Caco-2 (cell line): ENCODE measurements around the gene DDX39A. TPM values are rescaled to one million over a fixed set of nuclear protein-coding genes. Genes with fewer than 3 reads are reported as not detected.

Source experiments
- BruUV-seq: library from RNA; stranded (reverse); fragments of 400-500 nt; replicated peaks from 2 replicates; lab custom pipeline; 2021; lab: Mats Ljungman, UMichigan
- CTCF ChIA-PET: fragments of 300-600 bp; sonication (Branson Sonifier 250); formaldehyde crosslinking; loops from one replicate; lab custom pipeline; 2022; ENCODE audit warnings: antibody characterized with exemption; lab: Charles Lee
- POLR2A ChIA-PET: fragments of 300-600 bp; sonication (Branson Sonifier 250); formaldehyde crosslinking; loops from one replicate; lab custom pipeline; 2022; ENCODE audit warnings: antibody characterized with exemption; lab: Charles Lee
- DNase-seq, 2 experiments: peaks; one replicate each; pipeline versions ENCODE4 v3.0.0 to v3.0.0-alpha.2; 2020 to 2022
- H3K27me3 ChIP-seq: replicated peaks from 2 replicates; pipeline ENCODE4 v1.6.0; 2011; ENCODE audit warnings: low read length; ENCODE audit not compliant: control insufficient read depth, insufficient read depth
- H3K36me3 ChIP-seq: 2 replicates; pipeline ENCODE4 v1.5.1; 2011; ENCODE audit warnings: low read length; ENCODE audit not compliant: control insufficient read depth, insufficient read depth
- H3K4me1 ChIP-seq: fragments of 250-450 bp; sonication (Bioruptor Pico); 2 replicates; pipeline ENCODE4 v1.5.1; 2020; ENCODE audit warnings: mild to moderate bottlenecking
- H3K4me3 ChIP-seq: 2 replicates; pipeline ENCODE4 v1.5.1; 2011; ENCODE audit warnings: low read depth, mild to moderate bottlenecking, control low read depth, low read length
- H3K9me3 ChIP-seq: fragments of 250-450 bp; sonication (Bioruptor Pico); 2 replicates; pipeline ENCODE4 v1.5.1; 2020; ENCODE audit warnings: mild to moderate bottlenecking, moderate library complexity
- H3K27ac Mint-ChIP-seq: one replicate; pipeline ENCODE4 v1.8.0; 2022; ENCODE audit warnings: mixed read lengths; ENCODE audit not compliant: unreplicated experiment
- H3K27me3 Mint-ChIP-seq: one replicate; pipeline ENCODE4 v1.8.0; 2022; ENCODE audit warnings: mixed read lengths; ENCODE audit not compliant: insufficient read depth, unreplicated experiment
- H3K36me3 Mint-ChIP-seq: one replicate; pipeline ENCODE4 v1.8.0; 2022; ENCODE audit warnings: mild to moderate bottlenecking, mixed read lengths; ENCODE audit not compliant: insufficient read depth, unreplicated experiment
- H3K4me1 Mint-ChIP-seq: one replicate; pipeline ENCODE4 v1.8.0; 2022; ENCODE audit warnings: low read depth, mixed read lengths; ENCODE audit not compliant: unreplicated experiment
- H3K4me3 Mint-ChIP-seq: one replicate; pipeline ENCODE4 v1.8.0; 2022; ENCODE audit warnings: mild to moderate bottlenecking, moderate library complexity, mixed read lengths; ENCODE audit not compliant: unreplicated experiment
- H3K9me3 Mint-ChIP-seq: one replicate; pipeline ENCODE4 v1.8.0; 2022; ENCODE audit warnings: mixed read lengths; ENCODE audit not compliant: unreplicated experiment
- CTCF ChIP-seq, 2 experiments: fragments of 200-600 bp in 1 of 2; IDR thresholded peaks; 1 replicate in 1 of 2; 2 replicates in 1 of 2; pipeline versions ENCODE4 v1.5.1 to v1.8.0; 2011 to 2022; ENCODE audit warnings: antibody characterized with exemption in 1 of 2, control low read depth in 1 of 2, inconsistent platforms in 1 of 2, low read depth in 1 of 2, low read length in 1 of 2, mild to moderate bottlenecking in 1 of 2, moderate library complexity in 1 of 2; ENCODE audit not compliant: insufficient read depth in 1 of 2, severe bottlenecking in 1 of 2, unreplicated experiment in 1 of 2
- intact Hi-C: fragments of 100-400 bp; cut with micrococcal nuclease; formaldehyde crosslinking; loops from one replicate; pipeline ENCODE4 v1.10.0; 2022; ENCODE audit not compliant: unreplicated experiment
- total RNA-seq: library from RNA; stranded (reverse); gene quantifications from 2 replicates; pipeline ENCODE4 v1.2.3, GENCODE V29; 2022

Gene DDX39A
- total RNA-seq, 1 experiment from 2014 or later, result 118 TPM

GRCh38 chr19:14410091-14411051 lies 8.8 kb downstream of the DDX39A start:
- Histone ChIP-seq H3K4me1 (no peaks in the 10 kb centered on the region), H3K4me3 (no peak overlapping the region), H3K27me3 (no peaks in the 10 kb centered on the region), H3K9me3 (no peaks in the 10 kb centered on the region), H3K36me3 (peaks cover 6% of the 10 kb centered on the region)
- no peak overlapping the region for H3K4me3 Mint-ChIP-seq
- H3K36me3 Mint-ChIP-seq, result peaks cover 88% of the 10 kb centered on the region
- intact Hi-C loops, result no loop called here
- ChIA-PET POLR2A (interaction anchor here (0.6 kb wide), 1 partner anchor 47 kb away, joined by 3 read pairs; no protein-coding TSS in a partner anchor), CTCF (no interaction called here)
- DNase-seq, result no peak
- no peaks in the 10 kb centered on the region for H3K27me3 Mint-ChIP-seq
- H3K9me3 Mint-ChIP-seq, result no peaks in the 10 kb centered on the region
- H3K4me1 Mint-ChIP-seq, result no peaks in the 10 kb centered on the region
- TF ChIP-seq CTCF (IDR thresholded peaks at IDR 0.05; ENCODE audit: insufficient read depth in 1 of 2, low read depth in 1 of 2, low read length in 1 of 2, severe bottlenecking in 1 of 2, unreplicated experiment in 1 of 2), result no peak
- H3K27ac Mint-ChIP-seq, result no peak overlapping the region
- BruUV-seq, result no TSS peak

- BruUV-seq, result TSS peak; percentile 75
- H3K4me1 ChIP-seq, result no peaks in the 10 kb centered on the region
- no peaks in the 10 kb centered on the region for H3K9me3 Mint-ChIP-seq
- H3K36me3 ChIP-seq, result peaks cover 6% of the 10 kb centered on the region
- H3K4me1 Mint-ChIP-seq, result no peaks in the 10 kb centered on the region
- H3K4me3 Mint-ChIP-seq, result no peak overlapping the region
- no peak overlapping the region for H3K4me3 ChIP-seq
- intact Hi-C loops, result no loop called here
- H3K9me3 ChIP-seq, result no peaks in the 10 kb centered on the region
- POLR2A ChIA-PET, result no interaction called here
- H3K36me3 Mint-ChIP-seq, result peaks cover 90% of the 10 kb centered on the region
- no peaks in the 10 kb centered on the region for H3K27me3 Mint-ChIP-seq
- DNase-seq, result no peak
- H3K27me3 ChIP-seq, result no peaks in the 10 kb centered on the region
- no peak for TF ChIP-seq CTCF (IDR thresholded peaks at IDR 0.05; ENCODE audit: insufficient read depth in 1 of 2, low read depth in 1 of 2, low read length in 1 of 2, severe bottlenecking in 1 of 2, unreplicated experiment in 1 of 2)
- H3K27ac Mint-ChIP-seq, result no peak overlapping the region
- CTCF ChIA-PET, result no interaction called here
Measured at GRCh38 chr19:14409146-14410023, 9.8 kb downstream of the DDX39A start.

GRCh38 chr19:14408491-14409145 lies 10.5 kb downstream of the DDX39A start:
- Mint-ChIP-seq H3K36me3 (peaks cover 94% of the 10 kb centered on the region), H3K4me3 (no peak overlapping the region), H3K27me3 (no peaks in the 10 kb centered on the region), H3K9me3 (no peaks in the 10 kb centered on the region), H3K4me1 (no peaks in the 10 kb centered on the region), H3K27ac (no peak overlapping the region)
- H3K36me3 ChIP-seq, result peaks cover 6% of the 10 kb centered on the region
- no peak overlapping the region for H3K4me3 ChIP-seq
- no peaks in the 10 kb centered on the region for H3K4me1 ChIP-seq
- H3K9me3 ChIP-seq, result no peaks in the 10 kb centered on the region
- intact Hi-C loops, result no loop called here
- ChIA-PET POLR2A (no interaction called here), CTCF (no interaction called here)
- no TSS peak for BruUV-seq
- no peaks in the 10 kb centered on the region for H3K27me3 ChIP-seq
- TF ChIP-seq CTCF (IDR thresholded peaks at IDR 0.05; ENCODE audit: insufficient read depth in 1 of 2, low read depth in 1 of 2, low read length in 1 of 2, severe bottlenecking in 1 of 2, unreplicated experiment in 1 of 2), result no peak
- no peak for DNase-seq
